Panc1 (cell line): ENCODE results near the gene RRAS2.

Experiments used
- POLR2AphosphoS5 ChIP-seq: IDR thresholded peaks from 2 replicates; pipeline ENCODE4 v1.6.1; 2012; ENCODE audit warnings: mild to moderate bottlenecking, low read depth, low read length, moderate library complexity
- REST ChIP-seq, 2 experiments: IDR thresholded peaks; 2 replicates each; pipeline ENCODE4 v1.6.1; 2011 to 2012; ENCODE audit warnings: low read depth in 2 of 2, control low read depth in 1 of 2, low read length in 1 of 2, mild to moderate bottlenecking in 1 of 2, moderate library complexity in 1 of 2; ENCODE audit not compliant: insufficient read depth in 1 of 2
- TCF7L2 ChIP-seq: IDR thresholded peaks from 2 replicates; pipeline ENCODE4 v1.6.1; 2011; ENCODE audit warnings: mild to moderate bottlenecking, low read depth, low read length, inconsistent platforms
- TF ChIP-seq, protein P1 (sequence below): fragments of 450-650 bp; IDR thresholded peaks from 2 replicates; pipeline ENCODE4 v1.5.1; 2017; ENCODE audit warnings: mild to moderate bottlenecking

DNA sequence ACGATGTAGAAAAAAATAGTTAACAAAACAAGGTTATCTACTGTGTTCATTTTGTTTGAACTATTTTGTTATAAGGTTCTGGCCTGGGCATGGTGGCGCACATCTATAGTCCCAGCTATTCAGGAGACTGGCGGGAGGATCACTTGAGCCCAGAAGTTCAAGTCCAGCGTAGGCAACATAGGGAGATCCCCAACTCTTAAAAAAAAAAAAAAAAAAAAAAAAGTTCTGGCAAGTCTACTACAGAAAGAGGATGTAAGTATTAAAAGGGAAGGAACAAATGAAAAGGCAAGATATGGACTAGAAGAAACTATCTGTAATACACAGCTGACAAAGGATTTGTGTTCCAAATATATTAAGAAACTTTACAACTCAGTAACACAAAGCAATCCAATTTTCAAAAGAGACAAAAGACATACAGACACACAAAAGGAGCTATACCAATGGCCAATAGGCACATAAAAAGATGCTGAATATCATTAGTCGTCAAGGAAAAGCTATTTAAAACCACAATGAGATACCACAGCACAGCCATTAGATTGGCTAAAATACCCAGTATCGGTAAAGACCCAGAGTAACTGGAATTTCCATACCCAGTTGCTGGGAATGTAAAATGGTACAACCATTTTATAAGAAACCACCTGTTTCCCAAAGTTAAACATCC is 27.4 kb downstream of the RRAS2 start:
- TF ChIP-seq POLR2AphosphoS5 (no peak), TCF7L2 (no peak), REST (IDR thresholded peaks at IDR 0.05; ENCODE audit: insufficient read depth in 1 of 2, low read depth in 2 of 2, low read length in 1 of 2) (no peak)
- TF ChIP-seq, protein P1, sequence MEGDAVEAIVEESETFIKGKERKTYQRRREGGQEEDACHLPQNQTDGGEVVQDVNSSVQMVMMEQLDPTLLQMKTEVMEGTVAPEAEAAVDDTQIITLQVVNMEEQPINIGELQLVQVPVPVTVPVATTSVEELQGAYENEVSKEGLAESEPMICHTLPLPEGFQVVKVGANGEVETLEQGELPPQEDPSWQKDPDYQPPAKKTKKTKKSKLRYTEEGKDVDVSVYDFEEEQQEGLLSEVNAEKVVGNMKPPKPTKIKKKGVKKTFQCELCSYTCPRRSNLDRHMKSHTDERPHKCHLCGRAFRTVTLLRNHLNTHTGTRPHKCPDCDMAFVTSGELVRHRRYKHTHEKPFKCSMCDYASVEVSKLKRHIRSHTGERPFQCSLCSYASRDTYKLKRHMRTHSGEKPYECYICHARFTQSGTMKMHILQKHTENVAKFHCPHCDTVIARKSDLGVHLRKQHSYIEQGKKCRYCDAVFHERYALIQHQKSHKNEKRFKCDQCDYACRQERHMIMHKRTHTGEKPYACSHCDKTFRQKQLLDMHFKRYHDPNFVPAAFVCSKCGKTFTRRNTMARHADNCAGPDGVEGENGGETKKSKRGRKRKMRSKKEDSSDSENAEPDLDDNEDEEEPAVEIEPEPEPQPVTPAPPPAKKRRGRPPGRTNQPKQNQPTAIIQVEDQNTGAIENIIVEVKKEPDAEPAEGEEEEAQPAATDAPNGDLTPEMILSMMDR: no peak
